ENCODE measurements around the gene CYBA. TPM values are rescaled to one million over a fixed set of nuclear protein-coding genes. Genes with fewer than 3 reads are reported as not detected.
A peak's percentile ranks its signal among the peaks of the same experiment; 100 is the strongest.

The CYBA gene
- total RNA-seq, 2 donors from 2014 or later: 82.0 to 132 TPM

GRCh38 chr16:88599092-88599733 lies 51.6 kb downstream of the CYBA start:
- Histone ChIP-seq H3K9me3 (no peaks in the 10 kb centered on the region), H3K4me1 (peaks cover 0 to 22% of the 10 kb centered on the region in 2 donors), H3K27me3 (no peaks in the 10 kb centered on the region), H3K36me3 (peaks cover 42% of the 10 kb centered on the region), H3K27ac (peak overlapping the region; percentile 70 to 76), H3K4me3 (no peak overlapping the region)
- peak; percentile 89 for DNase-seq (ENCODE audit: low spot score)
- no peak for TF ChIP-seq CTCF (IDR thresholded peaks at IDR 0.05)

GRCh38 chr16:88597856-88598491 lies 52.9 kb downstream of the CYBA start:
- H3K36me3 ChIP-seq: peaks cover 42% of the 10 kb centered on the region
- H3K27me3 ChIP-seq: no peaks in the 10 kb centered on the region
- peaks cover 0 to 22% of the 10 kb centered on the region in 2 donors for H3K4me1 ChIP-seq
- DNase-seq (ENCODE audit: low spot score): no peak
- no peak for TF ChIP-seq CTCF (IDR thresholded peaks at IDR 0.05)
- no peaks in the 10 kb centered on the region for H3K9me3 ChIP-seq
- peak overlapping the region; percentile 27 to 70 for H3K27ac ChIP-seq
- H3K4me3 ChIP-seq: no peak overlapping the region

- no peaks in the 10 kb centered on the region for H3K27me3 ChIP-seq
- H3K36me3 ChIP-seq: peaks cover 31% of the 10 kb centered on the region
- TF ChIP-seq CTCF (IDR thresholded peaks at IDR 0.05): no peak
- H3K4me3 ChIP-seq: no peak overlapping the region
- H3K27ac ChIP-seq: no peak overlapping the region
- H3K9me3 ChIP-seq: no peaks in the 10 kb centered on the region
- H3K4me1 ChIP-seq: peaks cover 0 to 22% of the 10 kb centered on the region in 2 donors
- no peak for DNase-seq (ENCODE audit: low spot score)
Measured at GRCh38 chr16:88596483-88596882, 54.4 kb downstream of the CYBA start.

GRCh38 chr16:88595921-88596320 lies 54.9 kb downstream of the CYBA start:
- H3K27me3 ChIP-seq: no peaks in the 10 kb centered on the region
- no peak for TF ChIP-seq CTCF (IDR thresholded peaks at IDR 0.05)
- peaks cover 27% of the 10 kb centered on the region for H3K36me3 ChIP-seq
- no peak overlapping the region for H3K4me3 ChIP-seq
- H3K9me3 ChIP-seq: no peaks in the 10 kb centered on the region
- H3K4me1 ChIP-seq: peaks cover 0 to 22% of the 10 kb centered on the region in 2 donors
- H3K27ac ChIP-seq: no peak overlapping the region
- DNase-seq (ENCODE audit: low spot score): no peak

GRCh38 chr16:88595101-88595500 lies 55.8 kb downstream of the CYBA start:
- TF ChIP-seq CTCF (IDR thresholded peaks at IDR 0.05): no peak
- Histone ChIP-seq H3K27ac (no peak overlapping the region), H3K4me1 (peaks cover 0 to 20% of the 10 kb centered on the region in 2 donors), H3K4me3 (no peak overlapping the region), H3K27me3 (no peaks in the 10 kb centered on the region), H3K36me3 (peaks cover 20% of the 10 kb centered on the region), H3K9me3 (no peaks in the 10 kb centered on the region)
- no peak for DNase-seq (ENCODE audit: low spot score)
